Spleen (tissue), 11 donors: ENCODE measurements around the gene SUPT3H. TPM values are rescaled to one million over a fixed set of nuclear protein-coding genes. Genes with fewer than 3 reads are reported as not detected.

Experiments
- DNase-seq: peaks from one replicate; pipeline ENCODE4 v3.0.0-alpha.2; 2020
- H3K27ac ChIP-seq, 8 donors: fragments of 200-600 bp; sonication (generic) in 7 of 8; 1 replicate in 4 of 8; 2 replicates in 4 of 8; pipeline versions ENCODE4 v1.5.0 to v1.8.0; 2016 to 2021; ENCODE audit warnings: inconsistent platforms in 4 of 8, mild to moderate bottlenecking in 4 of 8, moderate library complexity in 1 of 8
- H3K27me3 ChIP-seq, 7 donors: fragments of 200-600 bp; sonication (generic) in 6 of 7; replicated peaks in 1 of 7; 1 replicate in 4 of 7; 2 replicates in 3 of 7; pipeline versions ENCODE4 v1.5.0 to v1.8.0; 2016 to 2021; ENCODE audit warnings: inconsistent platforms in 3 of 7, mild to moderate bottlenecking in 1 of 7
- H3K36me3 ChIP-seq, 6 donors: fragments of 200-600 bp; sonication (generic) in 5 of 6; 1 replicate in 4 of 6; 2 replicates in 2 of 6; pipeline versions ENCODE4 v1.5.0 to v1.8.0; 2016 to 2021; ENCODE audit warnings: inconsistent platforms in 2 of 6
- H3K4me1 ChIP-seq, 6 donors: fragments of 200-600 bp; sonication (generic) in 5 of 6; 1 replicate in 3 of 6; 2 replicates in 3 of 6; pipeline versions ENCODE4 v1.5.0 to v1.8.0; 2016 to 2021; ENCODE audit warnings: inconsistent platforms in 3 of 6
- H3K4me3 ChIP-seq, 8 donors: fragments of 200-600 bp; sonication (generic) in 7 of 8; 1 replicate in 4 of 8; 2 replicates in 4 of 8; pipeline versions ENCODE4 v1.5.0 to v1.8.0; 2016 to 2021; ENCODE audit warnings: inconsistent platforms in 4 of 8, mild to moderate bottlenecking in 4 of 8, moderate library complexity in 2 of 8
- H3K9me3 ChIP-seq, 8 donors: fragments of 200-600 bp; sonication (generic) in 7 of 8; 1 replicate in 4 of 8; 2 replicates in 4 of 8; pipeline versions ENCODE4 v1.5.0 to v1.8.0; 2016 to 2021; ENCODE audit warnings: inconsistent platforms in 4 of 8
- CTCF ChIP-seq, 11 experiments: fragments of 200-600 bp in 7 of 11; fragments of 450-650 bp in 4 of 11; sonication (generic) in 4 of 11; IDR thresholded peaks in 8 of 11; conservative IDR thresholded peaks in 3 of 11; 1 replicate in 7 of 11; 2 replicates in 4 of 11; pipeline versions ENCODE4 v1.4.0 to v1.8.0; 2016 to 2021; ENCODE audit warnings: antibody characterized with exemption in 11 of 11, inconsistent platforms in 4 of 11, mild to moderate bottlenecking in 1 of 11
- POLR2A ChIP-seq, 3 donors: fragments of 450-650 bp; IDR thresholded peaks; one replicate each; pipeline ENCODE4 v1.5.1; 2017; ENCODE audit warnings: antibody characterized with exemption in 3 of 3, mild to moderate bottlenecking in 1 of 3
- POLR2AphosphoS5 ChIP-seq, 3 donors: sonication (generic); formaldehyde crosslinking; IDR thresholded peaks; one replicate each; pipeline ENCODE4 v1.5.1; 2017; ENCODE audit warnings: antibody characterized with exemption in 3 of 3
- WGBS, 5 donors: extraction: QIAGEN DNeasy Blood & Tissue Kit in 3 of 5; methylation state at CpG; one replicate each; pipeline versions ENCODE4 v1.1.5 to v1.1.7; 2013 to 2018; 5-methylcytosine and 5-hydroxymethylcytosine counted together
- intact Hi-C: fragments of 100-400 bp; cut with DNase I; formaldehyde crosslinking; loops from one replicate; pipeline ENCODE4 v1.15.0; 2023; ENCODE audit warnings: low total_unique reads
- polyA plus RNA-seq, 3 donors: library from polyadenylated mRNA; stranded (reverse); fragments of 200-250 nt; gene quantifications; one replicate each; pipeline ENCODE4 v1.2.1, GENCODE V29; 2013
- total RNA-seq, 7 donors: library from RNA; depleted of rRNA in 3 of 7; stranded (reverse); fragments of >200 nt in 3 of 7; fragmentation: NEBNext Ultra II Directional in 4 of 7; extraction: Animal tissue kit (Norgen Biotek cat#: 25700) in 4 of 7; gene quantifications; one replicate each; pipeline versions ENCODE4 v1.1.0 to v1.2.1, GENCODE V29; 2016 to 2021
- donor health status: healthy with polysubstance abuse.
- donor health status: DM: no; HTN: no; CAD: no; lungs with moderate emphysema.
- donor health status: DM: no; HTN: no; CAD: no.
- donor health status: Bipolar disorder and iron deficiency.
- donor health status: healthy.
- donor health status: DM: no; HTN: no; CAD: no.
- donor health status: DM: yes; HTN: yes; CAD: no.

SUPT3H gene
- total and polyA plus RNA-seq, 10 donors = 3.1 to 16.8 (median 6.2) TPM

GRCh38 chr6:44800171-44800783, 577.5 kb downstream of the SUPT3H start:
- TF ChIP-seq POLR2AphosphoS5 (IDR thresholded peaks at IDR 0.05) (no peak), CTCF (IDR thresholded peaks at IDR 0.05 in 8 of 11, conservative IDR thresholded peaks at IDR 0.05 in 3 of 11) (no peak), POLR2A (IDR thresholded peaks at IDR 0.05) (no peak)
- H3K27me3 ChIP-seq = peaks cover 0 to 20% (median 0%) of the 10 kb centered on the region in 7 donors
- H3K4me3 ChIP-seq = no peak overlapping the region
- H3K27ac ChIP-seq = no peak overlapping the region
- no peaks in the 10 kb centered on the region for H3K36me3 ChIP-seq
- intact Hi-C loops = no loop called here
- 52 to 66% (median 59%) methylated on average over 8 of the region's 8 CpGs for WGBS, 5 donors
- peaks cover 0 to 8% (median 0%) of the 10 kb centered on the region in 8 donors for H3K9me3 ChIP-seq
- DNase-seq = no peak
- H3K4me1 ChIP-seq = no peaks in the 10 kb centered on the region

- peaks cover 0 to 9% (median 0%) of the 10 kb centered on the region in 8 donors for H3K9me3 ChIP-seq
- WGBS, 5 donors = 62 to 77% (median 74%) methylated on average over 3 of the region's 3 CpGs
- no peak overlapping the region for H3K4me3 ChIP-seq
- TF ChIP-seq CTCF (IDR thresholded peaks at IDR 0.05 in 8 of 11, conservative IDR thresholded peaks at IDR 0.05 in 3 of 11) (no peak), POLR2A (IDR thresholded peaks at IDR 0.05) (no peak), POLR2AphosphoS5 (IDR thresholded peaks at IDR 0.05) (no peak)
- H3K36me3 ChIP-seq = no peaks in the 10 kb centered on the region
- intact Hi-C loops = no loop called here
- H3K27me3 ChIP-seq = peaks cover 0 to 20% (median 0%) of the 10 kb centered on the region in 7 donors
- H3K27ac ChIP-seq = no peak overlapping the region
- no peaks in the 10 kb centered on the region for H3K4me1 ChIP-seq
- DNase-seq = no peak
These were observed 580.0 kb downstream of the SUPT3H start for GRCh38 chr6:44797746-44798145.

- TF ChIP-seq POLR2A (IDR thresholded peaks at IDR 0.05) (no peak), POLR2AphosphoS5 (IDR thresholded peaks at IDR 0.05) (no peak), CTCF (IDR thresholded peaks at IDR 0.05 in 8 of 11, conservative IDR thresholded peaks at IDR 0.05 in 3 of 11) (no peak)
- H3K4me3 ChIP-seq = no peak overlapping the region
- 91 to 97% (median 96%) methylated on average over 7 of the region's 7 CpGs for WGBS, 5 donors
- H3K27me3 ChIP-seq = peaks cover 0 to 8% (median 0%) of the 10 kb centered on the region in 7 donors
- peaks cover 0 to 9% (median 0%) of the 10 kb centered on the region in 8 donors for H3K9me3 ChIP-seq
- H3K27ac ChIP-seq = no peak overlapping the region
- no peaks in the 10 kb centered on the region for H3K4me1 ChIP-seq
- no peaks in the 10 kb centered on the region for H3K36me3 ChIP-seq
- DNase-seq = no peak
- intact Hi-C loops = no loop called here
These were observed 582.4 kb downstream of the SUPT3H start for GRCh38 chr6:44795326-44795725.

GRCh38 chr6:44789806-44790205, 587.9 kb downstream of the SUPT3H start:
- Histone ChIP-seq H3K36me3 (no peaks in the 10 kb centered on the region), H3K27ac (no peak overlapping the region), H3K9me3 (peaks cover 0 to 2% (median 0%) of the 10 kb centered on the region in 8 donors), H3K4me3 (no peak overlapping the region), H3K4me1 (no peaks in the 10 kb centered on the region), H3K27me3 (no peaks in the 10 kb centered on the region)
- WGBS, 5 donors = 82 to 91% (median 87%) methylated on average over 7 of the region's 7 CpGs
- TF ChIP-seq POLR2A (IDR thresholded peaks at IDR 0.05) (no peak), POLR2AphosphoS5 (IDR thresholded peaks at IDR 0.05) (no peak), CTCF (IDR thresholded peaks at IDR 0.05 in 8 of 11, conservative IDR thresholded peaks at IDR 0.05 in 3 of 11) (no peak)
- intact Hi-C loops = no loop called here
- DNase-seq = no peak
